Measurements from ENCODE around the gene DAPK1.

DNA sequence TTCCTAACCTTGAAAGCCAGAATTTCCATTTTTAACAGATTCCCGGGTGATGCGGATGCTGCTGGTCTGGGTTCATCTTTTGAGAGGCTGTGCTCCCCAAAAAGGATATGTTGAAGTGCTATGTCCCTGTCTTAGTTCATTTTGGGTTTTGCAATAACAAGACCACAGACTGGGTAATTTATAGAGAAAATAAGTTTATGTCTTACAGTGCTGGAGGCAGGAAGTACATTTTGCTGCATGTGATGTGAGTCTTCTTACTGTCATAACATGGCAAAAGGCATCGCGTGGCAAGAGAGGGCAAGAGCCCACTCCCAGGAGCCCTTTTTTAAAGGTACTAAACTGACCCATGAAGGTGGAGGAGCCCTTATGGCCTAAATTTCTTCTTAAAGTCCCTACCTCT is 114.1 kb downstream of the DAPK1 start:
- TF ChIP-seq, protein P1, sequence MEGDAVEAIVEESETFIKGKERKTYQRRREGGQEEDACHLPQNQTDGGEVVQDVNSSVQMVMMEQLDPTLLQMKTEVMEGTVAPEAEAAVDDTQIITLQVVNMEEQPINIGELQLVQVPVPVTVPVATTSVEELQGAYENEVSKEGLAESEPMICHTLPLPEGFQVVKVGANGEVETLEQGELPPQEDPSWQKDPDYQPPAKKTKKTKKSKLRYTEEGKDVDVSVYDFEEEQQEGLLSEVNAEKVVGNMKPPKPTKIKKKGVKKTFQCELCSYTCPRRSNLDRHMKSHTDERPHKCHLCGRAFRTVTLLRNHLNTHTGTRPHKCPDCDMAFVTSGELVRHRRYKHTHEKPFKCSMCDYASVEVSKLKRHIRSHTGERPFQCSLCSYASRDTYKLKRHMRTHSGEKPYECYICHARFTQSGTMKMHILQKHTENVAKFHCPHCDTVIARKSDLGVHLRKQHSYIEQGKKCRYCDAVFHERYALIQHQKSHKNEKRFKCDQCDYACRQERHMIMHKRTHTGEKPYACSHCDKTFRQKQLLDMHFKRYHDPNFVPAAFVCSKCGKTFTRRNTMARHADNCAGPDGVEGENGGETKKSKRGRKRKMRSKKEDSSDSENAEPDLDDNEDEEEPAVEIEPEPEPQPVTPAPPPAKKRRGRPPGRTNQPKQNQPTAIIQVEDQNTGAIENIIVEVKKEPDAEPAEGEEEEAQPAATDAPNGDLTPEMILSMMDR (conservative IDR thresholded peaks at IDR 0.05 in 1 of 2, IDR thresholded peaks at IDR 0.05 in 1 of 2; ENCODE audit: extremely low read depth in 1 of 2, insufficient read depth in 1 of 2, low read depth in 1 of 2, low read length in 2 of 2), result no peak
- TF ChIP-seq EZH2 (IDR thresholded peaks at IDR 0.05; ENCODE audit: borderline replicate concordance, low read length), result no peak
